Testis (tissue), 2 donors: Measurements from ENCODE around the gene SAP130.

ENCODE experiments used
- CTCF ChIP-seq, 3 experiments: fragments of 450-650 bp in 2 of 3; fragments of 200-600 bp in 1 of 3; sonication (generic) in 1 of 3; IDR thresholded peaks; one replicate each; pipeline ENCODE4 v1.5.1; 2016 to 2019; ENCODE audit warnings: antibody characterized with exemption in 3 of 3, mild to moderate bottlenecking in 2 of 3, moderate library complexity in 1 of 3
- POLR2A ChIP-seq: fragments of 450-650 bp; IDR thresholded peaks from one replicate; pipeline ENCODE4 v1.6.1; 2017; ENCODE audit warnings: antibody characterized with exemption, mild to moderate bottlenecking, moderate library complexity

- TF ChIP-seq CTCF (IDR thresholded peaks at IDR 0.05) (no peak), POLR2A (no peak)
These were observed 48.7 kb upstream of the SAP130 start for GRCh38 chr2:128076461-128077106.
